Bronchial epithelial cell (primary cell): ENCODE results near the gene SLC2A10. TPM values are rescaled to one million over a fixed set of nuclear protein-coding genes. Genes with fewer than 3 reads are reported as not detected.

Experiments used
- DNase-seq: peaks from one replicate; pipeline ENCODE4 v3.0.0-alpha.2; 2010; ENCODE audit warnings: low read depth
- FAIRE-seq: peaks from 2 replicates; lab custom pipeline; 2011; peaks lifted over from hg19 to GRCh38; lab: Jason Lieb, UNC
- H3K27me3 ChIP-seq: 2 replicates; pipeline ENCODE4 v1.5.1; 2011; ENCODE audit warnings: low read length; ENCODE audit not compliant: control insufficient read depth, insufficient read depth
- H3K36me3 ChIP-seq: 2 replicates; pipeline ENCODE4 v1.5.1; 2011; ENCODE audit warnings: low read length; ENCODE audit not compliant: control insufficient read depth, insufficient read depth
- H3K4me3 ChIP-seq: 2 replicates; pipeline ENCODE4 v1.5.1; 2011; ENCODE audit warnings: mild to moderate bottlenecking, low read depth, low read length, control low read depth
- total RNA-seq: library from RNA; depleted of rRNA; stranded (reverse); fragments of >200 nt; gene quantifications from 2 replicates; pipeline ENCODE4 v1.2.1, GENCODE V29; 2014
- TF ChIP-seq, protein P1 (sequence below): IDR thresholded peaks from 2 replicates; pipeline ENCODE4 v1.5.1; 2011; ENCODE audit warnings: mild to moderate bottlenecking, moderate library complexity, low read length, control low read depth, inconsistent platforms; ENCODE audit not compliant: insufficient read depth, severe bottlenecking

Gene SLC2A10
- total RNA-seq, 1 donor from 2014 or later = 19.2 TPM

DNA sequence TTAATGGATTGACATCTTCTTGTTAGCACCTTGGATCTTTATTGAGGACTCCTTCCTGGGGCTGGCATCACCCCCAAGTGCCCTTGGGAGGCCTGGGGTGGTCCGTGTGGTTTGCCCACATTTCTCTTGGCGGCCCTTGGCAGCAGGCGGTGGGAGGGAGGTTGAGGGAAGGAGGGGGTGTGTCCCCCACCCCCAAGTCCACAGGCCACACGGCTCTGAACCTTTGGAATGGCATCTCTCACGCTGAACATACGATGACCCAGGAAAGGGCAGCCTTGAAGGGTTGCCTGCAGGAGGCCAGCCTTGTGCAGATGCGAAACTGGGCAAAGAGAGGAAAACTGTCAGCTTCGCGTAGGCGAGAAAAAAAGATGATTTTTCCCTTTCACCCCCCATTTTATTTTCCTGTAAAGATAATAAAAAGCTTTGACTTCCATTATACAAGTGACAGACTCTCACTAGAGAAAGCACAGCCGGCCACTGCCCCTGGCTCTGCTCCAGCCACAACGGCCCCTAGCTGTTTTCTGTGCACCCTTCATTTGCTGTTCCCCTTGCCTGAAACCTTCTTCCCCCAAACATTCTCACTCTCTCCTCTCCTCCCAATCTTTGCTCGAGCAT is 56.2 kb downstream of the SLC2A10 start:
- no peaks in the 10 kb centered on the region for H3K27me3 ChIP-seq
- no peak overlapping the region for H3K4me3 ChIP-seq
- no peak for DNase-seq
- TF ChIP-seq, protein P1, sequence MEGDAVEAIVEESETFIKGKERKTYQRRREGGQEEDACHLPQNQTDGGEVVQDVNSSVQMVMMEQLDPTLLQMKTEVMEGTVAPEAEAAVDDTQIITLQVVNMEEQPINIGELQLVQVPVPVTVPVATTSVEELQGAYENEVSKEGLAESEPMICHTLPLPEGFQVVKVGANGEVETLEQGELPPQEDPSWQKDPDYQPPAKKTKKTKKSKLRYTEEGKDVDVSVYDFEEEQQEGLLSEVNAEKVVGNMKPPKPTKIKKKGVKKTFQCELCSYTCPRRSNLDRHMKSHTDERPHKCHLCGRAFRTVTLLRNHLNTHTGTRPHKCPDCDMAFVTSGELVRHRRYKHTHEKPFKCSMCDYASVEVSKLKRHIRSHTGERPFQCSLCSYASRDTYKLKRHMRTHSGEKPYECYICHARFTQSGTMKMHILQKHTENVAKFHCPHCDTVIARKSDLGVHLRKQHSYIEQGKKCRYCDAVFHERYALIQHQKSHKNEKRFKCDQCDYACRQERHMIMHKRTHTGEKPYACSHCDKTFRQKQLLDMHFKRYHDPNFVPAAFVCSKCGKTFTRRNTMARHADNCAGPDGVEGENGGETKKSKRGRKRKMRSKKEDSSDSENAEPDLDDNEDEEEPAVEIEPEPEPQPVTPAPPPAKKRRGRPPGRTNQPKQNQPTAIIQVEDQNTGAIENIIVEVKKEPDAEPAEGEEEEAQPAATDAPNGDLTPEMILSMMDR = no peak
- no peaks in the 10 kb centered on the region for H3K36me3 ChIP-seq
- FAIRE-seq = no peak

DNA sequence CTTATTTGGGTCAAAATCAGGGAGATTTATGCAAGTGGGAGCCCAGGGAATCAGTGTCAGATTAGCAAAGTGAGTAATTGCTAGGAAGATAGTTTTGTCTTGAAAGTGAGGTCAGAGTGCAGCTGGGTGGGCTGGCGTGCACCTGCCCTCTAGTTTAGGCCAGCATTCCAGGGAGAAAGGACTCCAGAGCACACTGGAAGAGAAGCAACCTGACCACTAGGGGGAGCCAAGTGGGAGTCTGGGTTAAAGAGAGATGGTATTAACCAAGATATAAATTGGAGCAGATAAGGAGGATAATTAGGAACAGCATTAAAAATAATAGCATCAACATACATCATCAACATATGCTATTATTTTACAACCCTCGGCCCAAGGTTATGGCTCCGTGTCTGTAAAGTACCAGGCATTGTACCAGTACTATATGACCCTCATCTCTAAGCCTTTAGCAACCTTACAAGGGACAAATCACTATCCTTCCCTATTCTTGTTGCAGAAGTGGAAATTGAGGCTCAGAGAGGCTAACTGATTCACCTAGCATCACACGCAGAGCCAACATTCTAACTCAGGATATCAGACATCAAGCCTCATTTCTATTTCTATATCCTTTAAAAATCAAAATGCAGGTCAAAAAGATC is 57.8 kb downstream of the SLC2A10 start:
- TF ChIP-seq, protein P1 = peak; percentile 74
- FAIRE-seq = no peak
- Histone ChIP-seq H3K4me3 (no peak overlapping the region), H3K27me3 (no peaks in the 10 kb centered on the region), H3K36me3 (no peaks in the 10 kb centered on the region)
- DNase-seq = peak; percentile 55

DNA sequence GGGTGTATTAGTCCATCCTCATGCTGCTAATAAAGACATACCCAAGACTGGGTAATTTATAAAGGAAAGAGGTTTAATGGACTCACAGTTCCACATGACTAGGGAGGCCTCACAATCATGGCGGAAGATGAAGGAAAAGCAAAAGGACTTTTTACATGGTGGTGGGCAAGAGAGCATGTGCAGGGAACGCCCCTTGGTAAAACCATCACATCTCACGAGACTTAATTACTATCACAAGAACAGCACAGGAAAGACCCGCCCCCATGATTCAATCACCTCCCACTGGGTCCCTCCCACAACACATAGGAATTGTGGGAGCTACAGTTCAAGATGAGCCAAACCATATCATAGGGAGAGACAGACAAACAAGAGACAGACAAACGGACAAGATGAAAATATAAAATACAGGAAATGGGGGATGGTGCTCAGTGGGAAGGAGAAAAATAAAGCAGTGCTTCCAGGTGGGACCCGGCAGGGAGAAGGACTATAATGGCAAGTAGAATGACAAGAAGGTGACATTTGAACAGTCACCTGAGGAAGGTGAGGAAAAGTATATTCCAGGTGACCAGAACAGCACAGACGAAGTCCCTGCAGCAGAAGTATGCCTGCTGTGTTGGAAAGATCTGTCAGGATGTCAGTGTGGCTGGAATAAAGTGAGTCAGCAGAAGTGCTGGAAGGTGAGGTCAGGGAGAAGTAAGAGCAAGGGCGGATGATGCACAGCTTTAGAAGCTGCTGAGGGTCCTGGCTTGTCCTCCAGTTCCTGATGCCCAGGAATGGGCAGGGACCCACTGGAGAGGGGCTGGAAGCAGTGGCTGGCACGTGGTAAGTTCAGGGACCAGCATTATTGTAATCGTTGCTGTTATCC is 61.1 kb downstream of the SLC2A10 start:
- Histone ChIP-seq H3K27me3 (no peaks in the 10 kb centered on the region), H3K4me3 (no peak overlapping the region), H3K36me3 (no peaks in the 10 kb centered on the region)
- TF ChIP-seq, protein P1 = no peak
- FAIRE-seq = no peak
- DNase-seq = peak; percentile 58

DNA sequence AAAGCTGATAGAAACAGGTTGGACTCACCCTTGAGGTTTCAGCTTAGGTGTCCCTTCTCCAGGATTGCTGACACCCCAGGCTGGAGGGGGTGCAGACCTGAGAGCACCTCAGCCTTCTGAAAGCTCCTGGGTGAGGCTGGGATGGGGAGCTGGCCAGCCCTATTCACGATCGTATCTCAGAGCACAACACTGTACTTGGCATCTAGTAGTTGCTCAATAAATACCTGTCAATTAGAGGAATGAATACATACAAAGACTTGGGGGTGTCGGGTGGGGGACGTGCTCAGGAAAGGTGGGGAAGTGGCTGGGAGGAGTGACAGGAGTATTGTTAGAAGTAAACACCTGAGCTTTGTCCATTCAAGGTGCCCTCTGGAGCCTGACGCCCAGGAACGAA is 61.7 kb downstream of the SLC2A10 start:
- H3K27me3 ChIP-seq = no peaks in the 10 kb centered on the region
- no peak overlapping the region for H3K4me3 ChIP-seq
- TF ChIP-seq, protein P1 = no peak
- FAIRE-seq (no peak), DNase-seq (no peak)
- no peaks in the 10 kb centered on the region for H3K36me3 ChIP-seq

DNA sequence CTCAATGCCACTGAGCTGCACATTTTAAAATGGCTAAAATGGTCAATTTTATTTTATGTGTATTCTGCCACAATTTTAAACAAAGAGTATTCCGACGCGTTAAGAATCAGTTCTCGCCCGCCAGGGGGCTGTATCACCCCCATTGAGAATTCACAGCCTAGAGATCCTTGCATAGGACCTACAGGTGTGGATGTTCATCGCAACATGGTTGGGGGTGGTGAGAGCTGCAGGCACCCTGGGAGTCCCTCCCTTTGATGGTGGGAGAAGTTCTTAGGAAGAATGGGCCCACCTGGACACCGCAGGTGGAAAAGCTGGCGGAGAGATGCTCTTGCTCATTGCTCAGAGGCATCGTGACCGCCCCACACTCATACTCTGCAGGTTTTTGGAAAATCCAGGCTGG is 63.5 kb downstream of the SLC2A10 start:
- no peak overlapping the region for H3K4me3 ChIP-seq
- no peak for DNase-seq
- H3K27me3 ChIP-seq = no peaks in the 10 kb centered on the region
- TF ChIP-seq, protein P1 = no peak
- FAIRE-seq = no peak
- H3K36me3 ChIP-seq = no peaks in the 10 kb centered on the region
